OCI-LY3 (cell line): ENCODE results near the gene ABLIM2.

Experiments
- H2AFZ ChIP-seq: fragments of 200-600, 300-600 bp; shearing (Covaris generic); 2 replicates; pipeline ENCODE4 v1.6.0; 2014; ENCODE audit warnings: antibody characterized with exemption, low read depth, low read length
- H3K27ac ChIP-seq: fragments of 200-600, 300-600 bp; sonication (generic); 2 replicates; pipeline ENCODE4 v1.5.1; 2014; ENCODE audit warnings: mild to moderate bottlenecking, low read length, moderate library complexity, mixed read lengths
- H3K27me3 ChIP-seq: fragments of 200-600, 300-600 bp; sonication (generic); 2 replicates; pipeline ENCODE4 v1.6.1; 2014; ENCODE audit warnings: low read depth, low read length, mixed read lengths
- H3K36me3 ChIP-seq: fragments of 200-600, 300-600 bp; sonication (generic); replicated peaks from 2 replicates; pipeline ENCODE3; 2014; ENCODE audit warnings: low read depth, low read length, mixed read lengths
- H3K4me1 ChIP-seq: fragments of 300-600, 200-600 bp; sonication (generic); 2 replicates; pipeline ENCODE4 v1.6.1; 2014; ENCODE audit warnings: low read length, mixed read lengths
- H3K4me2 ChIP-seq: fragments of 200-600, 300-600 bp; sonication (generic); 2 replicates; pipeline ENCODE4 v1.6.1; 2014; ENCODE audit warnings: low read length, mixed read lengths
- H3K4me3 ChIP-seq: fragments of 300-600, 200-600 bp; sonication (generic); 2 replicates; pipeline ENCODE4 v1.5.1; 2014; ENCODE audit warnings: antibody characterized with exemption, mild to moderate bottlenecking, low read length, moderate library complexity
- H3K79me2 ChIP-seq: fragments of 300-600, 200-600 bp; shearing (Covaris generic); 2 replicates; pipeline ENCODE4 v1.6.1; 2014; ENCODE audit warnings: mild to moderate bottlenecking, low read length, mixed read lengths
- H3K9ac ChIP-seq: fragments of 300-600, 200-600 bp; shearing (Covaris generic); 2 replicates; pipeline ENCODE4 v1.6.0; 2014; ENCODE audit warnings: mild to moderate bottlenecking, low read length, moderate library complexity
- H3K9me3 ChIP-seq: fragments of 200-600, 300-600 bp; shearing (Covaris generic); 2 replicates; pipeline ENCODE4 v1.6.1; 2014; ENCODE audit warnings: low read length, mixed read lengths; ENCODE audit not compliant: insufficient read depth
- H4K20me1 ChIP-seq: fragments of 200-600, 300-600 bp; sonication (generic); 2 replicates; pipeline ENCODE4 v1.6.1; 2016; ENCODE audit warnings: low read length, mixed read lengths; ENCODE audit not compliant: insufficient read depth
- CTCF ChIP-seq: fragments of 200-600, 300-600 bp; sonication (generic); IDR thresholded peaks from 2 replicates; pipeline ENCODE4 v1.5.1; 2014; ENCODE audit warnings: antibody characterized with exemption, low read length, low read depth
- EZH2phosphoT487 ChIP-seq: fragments of 200-600 bp; shearing (Covaris generic); IDR thresholded peaks from 2 replicates; pipeline ENCODE4 v1.6.1; 2018; ENCODE audit warnings: antibody characterized with exemption, mixed run types, low read depth

Gene ABLIM2

DNA sequence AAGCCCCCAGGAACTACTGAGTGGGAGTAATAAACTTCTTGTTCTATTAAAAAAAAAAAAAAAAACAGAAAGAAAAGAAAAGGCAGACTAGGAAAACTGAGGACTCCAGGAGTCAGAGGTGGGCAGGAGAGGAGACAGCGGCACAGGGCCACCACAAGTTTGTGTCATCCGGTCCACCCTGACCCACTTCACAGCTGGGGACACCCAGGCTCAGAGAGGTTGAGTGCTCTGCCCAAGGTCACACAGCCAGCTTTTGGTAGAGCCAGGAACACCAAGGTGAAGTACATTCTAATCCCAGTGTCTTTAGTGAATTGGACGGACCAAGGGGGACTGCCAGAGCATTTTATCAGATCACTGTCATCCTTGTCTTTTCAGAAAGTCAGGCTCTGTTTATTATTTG is 16.4 kb upstream of the ABLIM2 start:
- H3K4me1 ChIP-seq, result peaks cover 18% of the 10 kb centered on the region
- H3K27ac ChIP-seq, result no peak overlapping the region
- H3K36me3 ChIP-seq, result no peaks in the 10 kb centered on the region
- H3K9me3 ChIP-seq, result no peaks in the 10 kb centered on the region
- H3K4me3 ChIP-seq, result no peak overlapping the region
- no peak overlapping the region for H3K4me2 ChIP-seq
- H4K20me1 ChIP-seq, result no peaks in the 10 kb centered on the region
- peaks cover 21% of the 10 kb centered on the region for H3K27me3 ChIP-seq
- H3K9ac ChIP-seq, result no peak overlapping the region
- H3K79me2 ChIP-seq, result no peaks in the 10 kb centered on the region
- H2AFZ ChIP-seq, result no peak overlapping the region
- no peak for TF ChIP-seq EZH2phosphoT487
- no peak for TF ChIP-seq CTCF

GRCh38 chr4:8173492-8174242 is 15.1 kb upstream of the ABLIM2 start:
- Histone ChIP-seq H3K4me2 (no peak overlapping the region), H4K20me1 (no peaks in the 10 kb centered on the region), H3K27me3 (peaks cover 24% of the 10 kb centered on the region), H3K27ac (no peak overlapping the region), H3K9me3 (0 out of 2 replicates have a peak, but pooled peaks cover under 1% of the 10 kb centered on the region), H3K36me3 (no peaks in the 10 kb centered on the region), H3K9ac (no peak overlapping the region), H3K4me1 (peaks cover 18% of the 10 kb centered on the region), H3K4me3 (no peak overlapping the region), H2AFZ (no peak overlapping the region), H3K79me2 (no peaks in the 10 kb centered on the region)
- no peak for TF ChIP-seq EZH2phosphoT487

DNA sequence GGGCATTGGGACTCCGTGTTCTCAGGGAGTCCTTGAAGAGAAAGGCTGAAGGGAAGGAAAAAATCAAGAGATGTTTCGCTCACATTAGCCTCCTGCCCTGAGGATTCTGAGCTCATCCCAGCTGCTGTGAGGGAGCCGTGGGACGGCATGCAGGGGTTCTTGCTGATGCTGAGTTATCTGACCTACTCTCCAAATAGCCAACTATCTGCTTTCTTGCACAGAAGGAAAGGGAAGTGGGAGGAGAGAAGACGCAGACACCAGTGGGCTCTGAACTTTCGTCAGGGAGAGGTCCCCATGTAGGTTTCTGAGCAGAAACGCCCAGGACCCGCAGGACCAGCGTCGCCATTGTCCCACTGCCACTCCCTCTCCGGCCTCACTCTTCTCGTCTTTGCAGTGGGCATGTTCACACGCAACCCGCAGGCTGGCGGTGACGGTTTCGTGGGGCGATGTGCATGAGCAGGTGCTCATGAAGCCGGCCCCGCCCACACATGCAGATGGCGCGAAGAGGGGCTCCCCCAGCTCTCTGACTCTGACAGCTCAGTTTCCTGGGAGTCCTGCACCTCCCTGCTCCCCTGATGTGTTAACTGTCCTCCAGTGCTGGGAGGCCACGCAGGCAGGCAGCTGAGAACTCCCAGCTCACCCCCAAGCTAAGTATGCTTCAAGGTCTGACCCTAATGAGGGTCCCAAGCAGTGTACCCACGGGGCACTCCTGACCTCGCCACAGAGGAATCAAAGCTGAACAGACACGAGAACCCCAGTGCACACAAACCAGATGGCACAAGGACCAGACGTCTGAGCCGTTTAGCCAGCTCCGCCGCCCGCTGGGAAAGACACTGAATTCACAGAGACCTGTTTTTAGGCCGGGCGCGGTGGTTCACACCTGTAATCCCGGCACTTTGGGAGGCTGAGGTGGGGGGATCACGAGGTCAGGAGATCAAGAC is 13.6 kb upstream of the ABLIM2 start:
- no peak overlapping the region for H3K27ac ChIP-seq

GRCh38 chr4:8171266-8171665 is 12.7 kb upstream of the ABLIM2 start:
- Histone ChIP-seq H3K4me2 (no peak overlapping the region), H3K9ac (no peak overlapping the region), H4K20me1 (no peaks in the 10 kb centered on the region), H3K9me3 (peaks cover 8% of the 10 kb centered on the region), H3K36me3 (no peaks in the 10 kb centered on the region), H3K27me3 (peaks cover 24% of the 10 kb centered on the region), H3K4me1 (peaks cover 14% of the 10 kb centered on the region), H2AFZ (no peak overlapping the region), H3K27ac (no peak overlapping the region), H3K4me3 (no peak overlapping the region), H3K79me2 (no peaks in the 10 kb centered on the region)
- TF ChIP-seq CTCF, result no peak
- no peak for TF ChIP-seq EZH2phosphoT487

More for the DNA sequence above, 13.6 kb upstream of the ABLIM2 start:
- TF ChIP-seq EZH2phosphoT487, result no peak
- no peak for TF ChIP-seq CTCF
- peaks cover 18% of the 10 kb centered on the region for H3K4me1 ChIP-seq
- no peak overlapping the region; the same call in 1 of the 2 replicates for H2AFZ ChIP-seq
- H3K27me3 ChIP-seq, result peaks cover 24% of the 10 kb centered on the region
- H3K79me2 ChIP-seq, result no peaks in the 10 kb centered on the region
- no peaks in the 10 kb centered on the region for H4K20me1 ChIP-seq
- H3K4me3 ChIP-seq, result peak overlapping the region; percentile 75
- H3K4me2 ChIP-seq, result peak overlapping the region; percentile 96
- H3K9ac ChIP-seq, result peak overlapping the region; percentile 31; the same call in 1 of the 2 replicates
- H3K9me3 ChIP-seq, result peaks cover 8% of the 10 kb centered on the region
- no peaks in the 10 kb centered on the region for H3K36me3 ChIP-seq
